ENCODE data around the gene RXYLT1.

The RXYLT1 gene

DNA sequence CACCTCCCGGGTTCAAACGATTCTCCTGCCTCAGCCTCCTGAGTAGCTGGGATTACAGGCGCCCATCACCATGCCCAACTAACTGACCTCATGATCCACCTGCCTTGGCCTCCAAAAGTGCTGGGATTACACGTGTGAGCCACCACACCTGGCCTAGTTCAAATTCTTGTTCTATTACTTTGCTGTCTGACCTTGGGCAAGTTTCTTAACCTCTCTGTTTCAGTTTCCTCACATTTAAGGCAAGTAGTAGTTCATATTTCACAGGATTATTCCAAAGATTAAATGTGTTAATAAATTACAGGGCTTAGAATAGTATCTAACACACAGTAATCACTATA lies 10.9 kb downstream of the RXYLT1 start:
- H3K9ac ChIP-seq (ENCODE audit: low read length): no peak overlapping the region
- no peak overlapping the region for H3K18ac ChIP-seq (ENCODE audit: low read length)
- no peaks in the 10 kb centered on the region for H3K79me1 ChIP-seq (ENCODE audit: low read length)
- H2AFZ ChIP-seq (ENCODE audit: insufficient read depth, low read length, poor library complexity): no peak overlapping the region
- H3K27me3 ChIP-seq (ENCODE audit: insufficient read depth, low read length): no peaks in the 10 kb centered on the region
- peak; percentile 56 to 67 for DNase-seq
- H2AK5ac ChIP-seq (ENCODE audit: low read length): no peak overlapping the region
- no peak overlapping the region for H4K91ac ChIP-seq (ENCODE audit: low read depth, low read length)
- no peak overlapping the region for H3K4ac ChIP-seq (ENCODE audit: low read depth, low read length)
- H3K9me3 ChIP-seq (ENCODE audit: insufficient read depth, low read depth, low read length): no peaks in the 10 kb centered on the region
- no peak overlapping the region for H4K8ac ChIP-seq (ENCODE audit: low read depth, low read length)
- no peak overlapping the region for H3K4me3 ChIP-seq (ENCODE audit: low read depth, low read length)
- no peak overlapping the region for H3K4me2 ChIP-seq (ENCODE audit: low read length)
- H3K79me2 ChIP-seq (ENCODE audit: control insufficient read depth, insufficient read depth, low read length, poor library complexity): no peaks in the 10 kb centered on the region
- no peak overlapping the region for H3K27ac ChIP-seq (ENCODE audit: low read depth, low read length)
- H3K14ac ChIP-seq (ENCODE audit: low read length): no peak overlapping the region
- H2BK120ac ChIP-seq (ENCODE audit: insufficient read depth, low read length, poor library complexity): no peak overlapping the region
- H3K23ac ChIP-seq (ENCODE audit: low read length): no peak overlapping the region
- no peak overlapping the region for H2BK5ac ChIP-seq (ENCODE audit: low read depth, low read length, poor library complexity)
- no peaks in the 10 kb centered on the region for H3K4me1 ChIP-seq (ENCODE audit: control insufficient read depth in 1 of 2, insufficient read depth in 2 of 2, low read length in 2 of 2)
- no CpG with 5 or more reads among the region's 4 CpGs for WGBS (ENCODE audit: extremely low coverage, insufficient coverage, insufficient read length)
- no peak overlapping the region for H2BK12ac ChIP-seq (ENCODE audit: low read length)
- no peak overlapping the region for H4K12ac ChIP-seq (ENCODE audit: low read depth, low read length)
- peaks cover 7 to 8% of the 10 kb centered on the region in 2 experiments for H3K36me3 ChIP-seq (ENCODE audit: control insufficient read depth in 1 of 2, insufficient read depth in 2 of 2, low read length in 2 of 2)

DNA sequence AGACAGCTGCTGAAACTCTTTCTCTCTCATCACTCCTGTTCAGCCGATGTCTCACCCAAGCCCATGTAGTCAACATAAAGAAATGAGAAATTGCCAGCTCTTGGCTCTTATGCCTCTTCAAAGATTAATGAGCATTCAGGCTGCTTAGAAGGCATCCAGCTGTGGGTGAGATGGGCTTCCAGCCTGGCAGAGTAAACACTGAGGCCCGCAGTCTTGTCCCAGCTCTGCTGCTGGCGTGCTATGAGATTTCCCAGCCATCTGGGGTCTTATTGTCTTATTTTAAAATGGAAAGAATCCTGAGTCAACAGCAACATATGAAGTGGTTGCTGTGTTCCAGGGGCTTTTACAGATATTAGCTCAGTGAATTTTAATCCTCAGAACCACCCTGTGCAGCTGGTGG lies 12.6 kb downstream of the RXYLT1 start:
- DNase-seq: no peak
- no peaks in the 10 kb centered on the region for H3K27me3 ChIP-seq (ENCODE audit: insufficient read depth, low read length)
- no CpG with 5 or more reads among the region's 3 CpGs for WGBS (ENCODE audit: extremely low coverage, insufficient coverage, insufficient read length)
- H3K9me3 ChIP-seq (ENCODE audit: insufficient read depth, low read depth, low read length): no peaks in the 10 kb centered on the region
- no peak overlapping the region for H2AFZ ChIP-seq (ENCODE audit: insufficient read depth, low read length, poor library complexity)
- no peaks in the 10 kb centered on the region for H3K79me2 ChIP-seq (ENCODE audit: control insufficient read depth, insufficient read depth, low read length, poor library complexity)
- no peaks in the 10 kb centered on the region for H3K79me1 ChIP-seq (ENCODE audit: low read length)
- H3K9ac ChIP-seq (ENCODE audit: low read length): no peak overlapping the region
- H3K4me3 ChIP-seq (ENCODE audit: low read depth, low read length): no peak overlapping the region
- H3K36me3 ChIP-seq (ENCODE audit: control insufficient read depth in 1 of 2, insufficient read depth in 2 of 2, low read length in 2 of 2): peaks cover 5 to 6% of the 10 kb centered on the region in 2 experiments
- H3K18ac ChIP-seq (ENCODE audit: low read length): no peak overlapping the region
- H3K14ac ChIP-seq (ENCODE audit: low read length): no peak overlapping the region
- H3K27ac ChIP-seq (ENCODE audit: low read depth, low read length): no peak overlapping the region
- no peak overlapping the region for H3K23ac ChIP-seq (ENCODE audit: low read length)
- no peak overlapping the region for H2AK5ac ChIP-seq (ENCODE audit: low read length)
- no peak overlapping the region for H2BK5ac ChIP-seq (ENCODE audit: low read depth, low read length, poor library complexity)
- no peak overlapping the region for H4K91ac ChIP-seq (ENCODE audit: low read depth, low read length)
- no peak overlapping the region for H3K4ac ChIP-seq (ENCODE audit: low read depth, low read length)
- H4K8ac ChIP-seq (ENCODE audit: low read depth, low read length): no peak overlapping the region
- H3K4me2 ChIP-seq (ENCODE audit: low read length): no peak overlapping the region
- no peak overlapping the region for H4K12ac ChIP-seq (ENCODE audit: low read depth, low read length)
- H2BK12ac ChIP-seq (ENCODE audit: low read length): no peak overlapping the region
- H3K4me1 ChIP-seq (ENCODE audit: control insufficient read depth in 1 of 2, insufficient read depth in 2 of 2, low read length in 2 of 2): no peaks in the 10 kb centered on the region
- no peak overlapping the region for H2BK120ac ChIP-seq (ENCODE audit: insufficient read depth, low read length, poor library complexity)

DNA sequence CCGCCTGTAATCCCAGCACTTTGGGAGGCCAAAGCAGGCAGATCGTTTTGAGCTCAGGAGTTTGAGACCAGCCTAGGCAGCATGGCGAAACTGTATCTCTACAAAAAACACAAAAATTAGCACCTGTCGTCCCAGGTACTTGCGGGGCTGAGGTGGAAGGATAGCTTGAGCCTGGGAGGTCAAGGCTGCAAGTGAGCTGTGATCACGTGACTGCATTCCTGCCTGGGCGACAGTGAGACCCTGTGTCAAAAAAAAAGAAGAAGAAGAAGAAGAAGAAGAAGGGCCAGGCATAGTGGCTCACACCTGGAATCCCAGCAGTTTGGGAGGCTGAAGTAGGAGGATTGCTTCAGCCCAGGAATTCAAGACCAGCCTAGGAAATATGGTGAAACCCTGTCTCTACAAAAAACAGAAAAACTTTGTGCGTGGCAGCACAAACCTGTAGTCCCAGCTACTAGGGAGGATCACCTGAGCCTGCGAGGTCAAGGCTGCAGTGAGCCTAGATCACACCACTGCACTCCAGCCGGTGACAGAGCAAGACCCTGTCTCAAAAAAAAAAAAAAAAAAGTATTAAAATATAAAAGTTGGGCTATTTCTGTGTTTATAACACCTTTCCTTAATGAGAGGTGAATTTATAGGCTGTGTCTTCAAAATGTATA lies 15.5 kb downstream of the RXYLT1 start:
- H4K91ac ChIP-seq (ENCODE audit: low read depth, low read length): no peak overlapping the region
- H3K4me1 ChIP-seq (ENCODE audit: control insufficient read depth in 1 of 2, insufficient read depth in 2 of 2, low read length in 2 of 2): no peaks in the 10 kb centered on the region
- no peak for DNase-seq
- no peak overlapping the region for H3K9ac ChIP-seq (ENCODE audit: low read length)
- no peak overlapping the region for H2BK12ac ChIP-seq (ENCODE audit: low read length)
- H3K36me3 ChIP-seq (ENCODE audit: control insufficient read depth in 1 of 2, insufficient read depth in 2 of 2, low read length in 2 of 2): peaks cover 4 to 5% of the 10 kb centered on the region in 2 experiments
- H3K4ac ChIP-seq (ENCODE audit: low read depth, low read length): no peak overlapping the region
- H2AFZ ChIP-seq (ENCODE audit: insufficient read depth, low read length, poor library complexity): no peak overlapping the region
- H2AK5ac ChIP-seq (ENCODE audit: low read length): no peak overlapping the region
- H3K23ac ChIP-seq (ENCODE audit: low read length): no peak overlapping the region
- H3K79me2 ChIP-seq (ENCODE audit: control insufficient read depth, insufficient read depth, low read length, poor library complexity): no peaks in the 10 kb centered on the region
- no peaks in the 10 kb centered on the region for H3K27me3 ChIP-seq (ENCODE audit: insufficient read depth, low read length)
- no peak overlapping the region for H4K12ac ChIP-seq (ENCODE audit: low read depth, low read length)
- H3K4me2 ChIP-seq (ENCODE audit: low read length): no peak overlapping the region
- no peaks in the 10 kb centered on the region for H3K79me1 ChIP-seq (ENCODE audit: low read length)
- H3K9me3 ChIP-seq (ENCODE audit: insufficient read depth, low read depth, low read length): no peaks in the 10 kb centered on the region
- no peak overlapping the region for H2BK5ac ChIP-seq (ENCODE audit: low read depth, low read length, poor library complexity)
- no peak overlapping the region for H3K4me3 ChIP-seq (ENCODE audit: low read depth, low read length)
- H2BK120ac ChIP-seq (ENCODE audit: insufficient read depth, low read length, poor library complexity): no peak overlapping the region
- WGBS (ENCODE audit: extremely low coverage, insufficient coverage, insufficient read length): no CpG with 5 or more reads among the region's 10 CpGs
- H3K18ac ChIP-seq (ENCODE audit: low read length): no peak overlapping the region
- H4K8ac ChIP-seq (ENCODE audit: low read depth, low read length): no peak overlapping the region
- H3K14ac ChIP-seq (ENCODE audit: low read length): no peak overlapping the region
- H3K27ac ChIP-seq (ENCODE audit: low read depth, low read length): no peak overlapping the region

DNA sequence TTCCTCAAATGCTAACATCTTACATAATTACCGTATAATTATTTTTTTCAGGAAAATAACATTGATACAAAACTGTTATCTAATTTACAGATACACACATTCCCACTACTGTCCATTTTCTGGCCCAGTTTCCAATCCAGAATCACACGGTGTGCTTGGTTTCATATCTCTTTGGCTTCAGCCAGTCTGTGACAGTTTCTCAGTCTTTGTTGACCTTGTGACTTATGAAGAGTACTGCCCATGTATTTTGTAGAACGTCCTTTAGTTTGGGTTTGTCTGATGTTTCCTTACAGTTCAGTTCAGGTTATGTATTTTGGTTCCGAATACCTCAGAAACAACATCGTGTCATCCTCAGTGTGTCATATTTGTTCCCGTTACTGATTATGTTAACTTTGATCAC lies 16.2 kb downstream of the RXYLT1 start:
- no peak overlapping the region for H2BK12ac ChIP-seq (ENCODE audit: low read length)
- WGBS (ENCODE audit: extremely low coverage, insufficient coverage, insufficient read length): 100% methylated on average over 1 of the region's 6 CpGs

More for the DNA sequence above, 16.2 kb downstream of the RXYLT1 start:
- H2AFZ ChIP-seq (ENCODE audit: insufficient read depth, low read length, poor library complexity): no peak overlapping the region
- no peak overlapping the region for H3K4me3 ChIP-seq (ENCODE audit: low read depth, low read length)
- no peak overlapping the region for H3K27ac ChIP-seq (ENCODE audit: low read depth, low read length)
- H3K4me1 ChIP-seq (ENCODE audit: control insufficient read depth in 1 of 2, insufficient read depth in 2 of 2, low read length in 2 of 2): no peaks in the 10 kb centered on the region
- H3K79me1 ChIP-seq (ENCODE audit: low read length): no peaks in the 10 kb centered on the region
- no peak overlapping the region for H4K12ac ChIP-seq (ENCODE audit: low read depth, low read length)
- DNase-seq: no peak
- peaks cover 2% of the 10 kb centered on the region in 2 experiments for H3K36me3 ChIP-seq (ENCODE audit: control insufficient read depth in 1 of 2, insufficient read depth in 2 of 2, low read length in 2 of 2)
- H4K8ac ChIP-seq (ENCODE audit: low read depth, low read length): no peak overlapping the region
- no peak overlapping the region for H3K4ac ChIP-seq (ENCODE audit: low read depth, low read length)
- no peak overlapping the region for H3K18ac ChIP-seq (ENCODE audit: low read length)
- no peaks in the 10 kb centered on the region for H3K27me3 ChIP-seq (ENCODE audit: insufficient read depth, low read length)
- H3K9me3 ChIP-seq (ENCODE audit: insufficient read depth, low read depth, low read length): no peaks in the 10 kb centered on the region
- no peak overlapping the region for H3K4me2 ChIP-seq (ENCODE audit: low read length)
- no peak overlapping the region for H2BK5ac ChIP-seq (ENCODE audit: low read depth, low read length, poor library complexity)
- H3K79me2 ChIP-seq (ENCODE audit: control insufficient read depth, insufficient read depth, low read length, poor library complexity): no peaks in the 10 kb centered on the region
- H2BK120ac ChIP-seq (ENCODE audit: insufficient read depth, low read length, poor library complexity): no peak overlapping the region
- no peak overlapping the region for H2AK5ac ChIP-seq (ENCODE audit: low read length)
- H3K14ac ChIP-seq (ENCODE audit: low read length): no peak overlapping the region
- H3K9ac ChIP-seq (ENCODE audit: low read length): no peak overlapping the region
- no peak overlapping the region for H3K23ac ChIP-seq (ENCODE audit: low read length)
- H4K91ac ChIP-seq (ENCODE audit: low read depth, low read length): no peak overlapping the region
